HG03025 (cell line): ENCODE data around the gene IL17C.
A peak's percentile ranks its signal among the peaks of the same experiment; 100 is the strongest.
"Not testable (repeated sequence)": the region's sequence is repeated elsewhere in the genome, so short reads cannot be mapped to it uniquely, and the experiment has no call there.

Experiments used
- ATAC-seq: cut with Tn5 transposase; IDR thresholded peaks from one replicate; pipeline ENCODE4 v1.9.1; 2021; ENCODE audit warnings: mild to moderate bottlenecking, moderate library complexity; ENCODE audit not compliant: unreplicated experiment, low FRiP score

The IL17C gene

GRCh38 chr16:88655733-88656281, 17.4 kb downstream of the IL17C start:
- ATAC-seq, result no peak

- ATAC-seq, result no peak
Measured at GRCh38 chr16:88656291-88656980, 18.1 kb downstream of the IL17C start.

- no peak for ATAC-seq
Measured at GRCh38 chr16:88657371-88657770, 19.0 kb downstream of the IL17C start.

GRCh38 chr16:88658714-88659113, 20.3 kb downstream of the IL17C start:
- ATAC-seq, result no peak

- ATAC-seq, result no peak
Measured at GRCh38 chr16:88659160-88659559, 20.8 kb downstream of the IL17C start.

- ATAC-seq, result no peak
Measured at GRCh38 chr16:88661468-88661867, 23.1 kb downstream of the IL17C start.

- peak; percentile 6 for ATAC-seq
Measured at GRCh38 chr16:88662222-88662842, 24.0 kb downstream of the IL17C start.

GRCh38 chr16:88662843-88663606, 24.7 kb downstream of the IL17C start, which contains the start of gene MVD:
Gene MVD, minus strand, starts transcription at chr16:88663091. Its CDS starts 11 bp downstream, at chr16:88663080.
- ATAC-seq, result peak; percentile 87

- ATAC-seq, result no peak
Measured at GRCh38 chr16:88665148-88665547, 26.8 kb downstream of the IL17C start.

GRCh38 chr16:88665570-88665969, 27.2 kb downstream of the IL17C start:
- no peak for ATAC-seq

- no peak for ATAC-seq
Measured at GRCh38 chr16:88667461-88667860, 29.1 kb downstream of the IL17C start.

- ATAC-seq, result not testable (repeated sequence)
Measured at GRCh38 chr16:88669493-88669892, 31.1 kb downstream of the IL17C start.

- ATAC-seq, result no peak
Measured at GRCh38 chr16:88669980-88670379, 31.6 kb downstream of the IL17C start.

GRCh38 chr16:88671806-88672205, 33.4 kb downstream of the IL17C start:
- ATAC-seq, result no peak

GRCh38 chr16:88672776-88673175, 34.4 kb downstream of the IL17C start:
- no peak for ATAC-seq

GRCh38 chr16:88673716-88674379, 35.5 kb downstream of the IL17C start:
- ATAC-seq, result no peak

- no peak for ATAC-seq
Measured at GRCh38 chr16:88676502-88677242, 38.3 kb downstream of the IL17C start.

GRCh38 chr16:88677721-88678120, 39.3 kb downstream of the IL17C start:
- no peak for ATAC-seq

- no peak for ATAC-seq
Measured at GRCh38 chr16:88678224-88678979, 40.0 kb downstream of the IL17C start.
